ENCODE measurements around the gene TSEN2.
"Not testable (repeated sequence)": the region's sequence is repeated elsewhere in the genome, so short reads cannot be mapped to it uniquely, and the experiment has no call there.

Gene TSEN2

GRCh38 chr3:12470111-12470510 lies 14.2 kb upstream of the TSEN2 start:
- Mint-ChIP-seq H3K27me3 (peaks cover 14% of the 10 kb centered on the region), H3K4me3 (no peak overlapping the region), H3K36me3 (ENCODE audit: insufficient read depth) (no peaks in the 10 kb centered on the region), H3K9me3 (no peaks in the 10 kb centered on the region), H3K27ac (ENCODE audit: low read depth) (no peak overlapping the region), H3K4me1 (no peaks in the 10 kb centered on the region)
- no peak for ATAC-seq (replicated peaks; ENCODE audit: extremely low read depth, poor library complexity, severe bottlenecking)
- DNase-seq (ENCODE audit: low spot score in 2 of 2) = no peak

- H3K27me3 Mint-ChIP-seq = peaks cover 14% of the 10 kb centered on the region
- DNase-seq (ENCODE audit: low spot score in 2 of 2) (no peak), ATAC-seq (replicated peaks; ENCODE audit: extremely low read depth, poor library complexity, severe bottlenecking) (no peak)
- no peak overlapping the region for H3K27ac Mint-ChIP-seq (ENCODE audit: low read depth)
- no peak overlapping the region for H3K4me3 Mint-ChIP-seq
- H3K9me3 Mint-ChIP-seq = no peaks in the 10 kb centered on the region
- no peaks in the 10 kb centered on the region for H3K4me1 Mint-ChIP-seq
- H3K36me3 Mint-ChIP-seq (ENCODE audit: insufficient read depth) = no peaks in the 10 kb centered on the region
Measured at GRCh38 chr3:12470680-12471079, 13.6 kb upstream of the TSEN2 start.

- peak overlapping the region; percentile 8 for H3K4me3 Mint-ChIP-seq
- no peak overlapping the region for H3K27ac Mint-ChIP-seq (ENCODE audit: low read depth)
- no peaks in the 10 kb centered on the region for H3K4me1 Mint-ChIP-seq
- peak; percentile 40 for ATAC-seq (replicated peaks; ENCODE audit: extremely low read depth, poor library complexity, severe bottlenecking)
- peaks cover 14% of the 10 kb centered on the region for H3K27me3 Mint-ChIP-seq
- no peaks in the 10 kb centered on the region for H3K9me3 Mint-ChIP-seq
- H3K36me3 Mint-ChIP-seq (ENCODE audit: insufficient read depth) = no peaks in the 10 kb centered on the region
- no peak for DNase-seq (ENCODE audit: low spot score in 2 of 2)
Measured at GRCh38 chr3:12471241-12471640, 13.0 kb upstream of the TSEN2 start.

GRCh38 chr3:12472000-12472610 lies 12.2 kb upstream of the TSEN2 start:
- ATAC-seq (replicated peaks; ENCODE audit: extremely low read depth, poor library complexity, severe bottlenecking) (no peak), DNase-seq (ENCODE audit: low spot score in 2 of 2) (no peak)
- Mint-ChIP-seq H3K36me3 (ENCODE audit: insufficient read depth) (no peaks in the 10 kb centered on the region), H3K27me3 (peaks cover 14% of the 10 kb centered on the region), H3K4me1 (no peaks in the 10 kb centered on the region), H3K4me3 (no peak overlapping the region), H3K27ac (ENCODE audit: low read depth) (no peak overlapping the region), H3K9me3 (no peaks in the 10 kb centered on the region)

GRCh38 chr3:12472796-12473195 lies 11.5 kb upstream of the TSEN2 start:
- peaks cover 14% of the 10 kb centered on the region for H3K27me3 Mint-ChIP-seq
- no peak for ATAC-seq (replicated peaks; ENCODE audit: extremely low read depth, poor library complexity, severe bottlenecking)
- no peak overlapping the region for H3K27ac Mint-ChIP-seq (ENCODE audit: low read depth)
- DNase-seq (ENCODE audit: low spot score in 2 of 2) = no peak
- no peak overlapping the region for H3K4me3 Mint-ChIP-seq
- no peaks in the 10 kb centered on the region for H3K9me3 Mint-ChIP-seq
- no peaks in the 10 kb centered on the region for H3K4me1 Mint-ChIP-seq
- no peaks in the 10 kb centered on the region for H3K36me3 Mint-ChIP-seq (ENCODE audit: insufficient read depth)

- Mint-ChIP-seq H3K27me3 (peaks cover 14% of the 10 kb centered on the region), H3K27ac (ENCODE audit: low read depth) (no peak overlapping the region), H3K4me1 (no peaks in the 10 kb centered on the region), H3K9me3 (no peaks in the 10 kb centered on the region), H3K36me3 (ENCODE audit: insufficient read depth) (no peaks in the 10 kb centered on the region), H3K4me3 (no peak overlapping the region)
- ATAC-seq (replicated peaks; ENCODE audit: extremely low read depth, poor library complexity, severe bottlenecking) (no peak), DNase-seq (ENCODE audit: low spot score in 2 of 2) (no peak)
Measured at GRCh38 chr3:12473511-12473910, 10.8 kb upstream of the TSEN2 start.

GRCh38 chr3:12476238-12476897 lies 7.9 kb upstream of the TSEN2 start:
- Mint-ChIP-seq H3K9me3 (no peaks in the 10 kb centered on the region), H3K36me3 (ENCODE audit: insufficient read depth) (no peaks in the 10 kb centered on the region), H3K4me1 (no peaks in the 10 kb centered on the region), H3K4me3 (no peak overlapping the region), H3K27ac (ENCODE audit: low read depth) (no peak overlapping the region), H3K27me3 (peaks cover 4% of the 10 kb centered on the region)
- ATAC-seq (replicated peaks; ENCODE audit: extremely low read depth, poor library complexity, severe bottlenecking) (no peak), DNase-seq (ENCODE audit: low spot score in 2 of 2) (no peak)

- DNase-seq (ENCODE audit: low spot score in 2 of 2) = no peak
- Mint-ChIP-seq H3K36me3 (ENCODE audit: insufficient read depth) (no peaks in the 10 kb centered on the region), H3K27me3 (no peaks in the 10 kb centered on the region), H3K9me3 (no peaks in the 10 kb centered on the region), H3K4me3 (no peak overlapping the region), H3K27ac (ENCODE audit: low read depth) (no peak overlapping the region), H3K4me1 (no peaks in the 10 kb centered on the region)
- no peak for ATAC-seq (replicated peaks; ENCODE audit: extremely low read depth, poor library complexity, severe bottlenecking)
Measured at GRCh38 chr3:12477256-12477655, 7.0 kb upstream of the TSEN2 start.

GRCh38 chr3:12478326-12478725 lies 6.0 kb upstream of the TSEN2 start:
- Mint-ChIP-seq H3K27ac (ENCODE audit: low read depth) (no peak overlapping the region), H3K27me3 (no peaks in the 10 kb centered on the region), H3K4me3 (no peak overlapping the region), H3K4me1 (peaks cover 3% of the 10 kb centered on the region), H3K36me3 (ENCODE audit: insufficient read depth) (peaks cover 2% of the 10 kb centered on the region), H3K9me3 (no peaks in the 10 kb centered on the region)
- ATAC-seq (replicated peaks; ENCODE audit: extremely low read depth, poor library complexity, severe bottlenecking) (no peak), DNase-seq (ENCODE audit: low spot score in 2 of 2) (no peak)

- not testable (repeated sequence) for H3K27ac Mint-ChIP-seq (ENCODE audit: low read depth); H3K27me3 Mint-ChIP-seq; ATAC-seq (replicated peaks; ENCODE audit: extremely low read depth, poor library complexity, severe bottlenecking); H3K36me3 Mint-ChIP-seq (ENCODE audit: insufficient read depth); H3K4me3 Mint-ChIP-seq; DNase-seq (ENCODE audit: low spot score in 2 of 2); H3K9me3 Mint-ChIP-seq
- H3K4me1 Mint-ChIP-seq = peaks cover 12% of the 10 kb centered on the region
Measured at GRCh38 chr3:12479198-12479597, 5.1 kb upstream of the TSEN2 start.

GRCh38 chr3:12479919-12480427 lies 4.3 kb upstream of the TSEN2 start:
- H3K27ac Mint-ChIP-seq (ENCODE audit: low read depth) = no peak overlapping the region
- no peak for DNase-seq (ENCODE audit: low spot score in 2 of 2)

GRCh38 chr3:12483410-12483809 lies 870 bp upstream of the TSEN2 start:
- Mint-ChIP-seq H3K4me3 (peak overlapping the region; percentile 93), H3K36me3 (ENCODE audit: insufficient read depth) (peaks cover 13% of the 10 kb centered on the region)

More at GRCh38 chr3:12479919-12480427, 4.3 kb upstream of the TSEN2 start:
- Mint-ChIP-seq H3K9me3 (no peaks in the 10 kb centered on the region), H3K36me3 (ENCODE audit: insufficient read depth) (peaks cover 11% of the 10 kb centered on the region), H3K27me3 (no peaks in the 10 kb centered on the region), H3K4me1 (peaks cover 20% of the 10 kb centered on the region), H3K4me3 (no peak overlapping the region)
- no peak for ATAC-seq (replicated peaks; ENCODE audit: extremely low read depth, poor library complexity, severe bottlenecking)

GRCh38 chr3:12483872-12484197 lies 445 bp upstream of the TSEN2 start:
- peaks cover 43% of the 10 kb centered on the region for H3K4me1 Mint-ChIP-seq

More at GRCh38 chr3:12483410-12483809, 870 bp upstream of the TSEN2 start:
- ATAC-seq (replicated peaks; ENCODE audit: extremely low read depth, poor library complexity, severe bottlenecking) (no peak), DNase-seq (ENCODE audit: low spot score in 2 of 2) (no peak)
- Mint-ChIP-seq H3K4me1 (peaks cover 40% of the 10 kb centered on the region), H3K27ac (ENCODE audit: low read depth) (peak overlapping the region; percentile 79), H3K9me3 (no peaks in the 10 kb centered on the region), H3K27me3 (no peaks in the 10 kb centered on the region)

More at GRCh38 chr3:12483872-12484197, 445 bp upstream of the TSEN2 start:
- Mint-ChIP-seq H3K27me3 (no peaks in the 10 kb centered on the region), H3K27ac (ENCODE audit: low read depth) (peak overlapping the region; percentile 93), H3K4me3 (peak overlapping the region; percentile 93), H3K9me3 (no peaks in the 10 kb centered on the region), H3K36me3 (ENCODE audit: insufficient read depth) (peaks cover 13% of the 10 kb centered on the region)
- ATAC-seq (replicated peaks; ENCODE audit: extremely low read depth, poor library complexity, severe bottlenecking) (no peak), DNase-seq (ENCODE audit: low spot score in 2 of 2) (no peak)

All from central memory CD8-positive, alpha-beta T cell (primary cell).